ENCODE measurements around the gene POFUT2.

The POFUT2 gene

GRCh38 chr21:45260191-45260825 is 27.4 kb downstream of the POFUT2 start:
- no peak for DNase-seq

- no peak for DNase-seq
These were observed 28.4 kb downstream of the POFUT2 start for GRCh38 chr21:45259206-45259840.

GRCh38 chr21:45258466-45258865 is 29.2 kb downstream of the POFUT2 start:
- no peak for DNase-seq

GRCh38 chr21:45257673-45258341 is 29.9 kb downstream of the POFUT2 start:
- DNase-seq, result no peak

GRCh38 chr21:45256912-45257672 is 30.6 kb downstream of the POFUT2 start:
- DNase-seq, result no peak

GRCh38 chr21:45256021-45256911 is 31.4 kb downstream of the POFUT2 start:
- no peak for DNase-seq

GRCh38 chr21:45255381-45256020 is 32.2 kb downstream of the POFUT2 start:
- DNase-seq, result peak; percentile 80

GRCh38 chr21:45254460-45254930 is 33.2 kb downstream of the POFUT2 start:
- no peak for DNase-seq

GRCh38 chr21:45253633-45254459 is 33.8 kb downstream of the POFUT2 start:
- DNase-seq, result no peak

GRCh38 chr21:45253180-45253579 is 34.5 kb downstream of the POFUT2 start:
- no peak for DNase-seq

- DNase-seq, result no peak
These were observed 35.2 kb downstream of the POFUT2 start for GRCh38 chr21:45252448-45252925.

- no peak for DNase-seq
These were observed 35.9 kb downstream of the POFUT2 start for GRCh38 chr21:45251635-45252447.

- no peak for DNase-seq
These were observed 36.6 kb downstream of the POFUT2 start for GRCh38 chr21:45250914-45251634.

- no peak for DNase-seq
These were observed 37.4 kb downstream of the POFUT2 start for GRCh38 chr21:45250272-45250671.

GRCh38 chr21:45249626-45250025 is 38.1 kb downstream of the POFUT2 start:
- DNase-seq, result no peak

- DNase-seq, result peak; percentile 21
These were observed 38.8 kb downstream of the POFUT2 start for GRCh38 chr21:45248893-45249381.

GRCh38 chr21:45248301-45248892 is 39.3 kb downstream of the POFUT2 start:
- no peak for DNase-seq
